Stomach (tissue), 4 donors: ENCODE results near the gene KIF6.

Experiments used
- CTCF ChIP-seq, 7 experiments: fragments of 450-650 bp in 4 of 7; fragments of 200-600 bp in 3 of 7; sonication (generic) in 3 of 7; IDR thresholded peaks; one replicate each; pipeline ENCODE4 v1.5.1; 2016 to 2019; ENCODE audit warnings: antibody characterized with exemption in 7 of 7, control low read depth in 2 of 7, mild to moderate bottlenecking in 1 of 7
- POLR2A ChIP-seq, 4 donors: fragments of 450-650 bp; IDR thresholded peaks; one replicate each; pipeline ENCODE4 v1.6.1; 2016; ENCODE audit warnings: antibody characterized with exemption in 4 of 4, control low read depth in 2 of 4, mild to moderate bottlenecking in 1 of 4, moderate library complexity in 1 of 4
- POLR2AphosphoS5 ChIP-seq, 3 donors: sonication (generic); formaldehyde crosslinking; IDR thresholded peaks; one replicate each; pipeline ENCODE4 v1.6.1; 2016; ENCODE audit warnings: antibody characterized with exemption in 3 of 3

GRCh38 chr6:39378960-39379425 lies 346.2 kb downstream of the KIF6 start:
- TF ChIP-seq CTCF (IDR thresholded peaks at IDR 0.05): no peak
- no peak for TF ChIP-seq POLR2A (IDR thresholded peaks at IDR 0.05)
- no peak for TF ChIP-seq POLR2AphosphoS5 (IDR thresholded peaks at IDR 0.05)
